Osteocyte (in vitro differentiated cells): Measurements from ENCODE around the gene SMAD2. TPM values are rescaled to one million over a fixed set of nuclear protein-coding genes. Genes with fewer than 3 reads are reported as not detected.

Experiments used
- DNase-seq: peaks from one replicate; pipeline ENCODE4 v3.0.0; 2021; ENCODE audit warnings: mixed read lengths; ENCODE audit not compliant: unreplicated experiment; ENCODE audit errors: extremely low spot score
- H3K27ac Mint-ChIP-seq: one replicate; pipeline ENCODE4 v1.8.0; 2021; ENCODE audit warnings: mild to moderate bottlenecking, mixed read lengths; ENCODE audit not compliant: unreplicated experiment
- H3K27me3 Mint-ChIP-seq: one replicate; pipeline ENCODE4 v1.8.0; 2021; ENCODE audit warnings: mixed read lengths; ENCODE audit not compliant: unreplicated experiment
- H3K36me3 Mint-ChIP-seq: one replicate; pipeline ENCODE4 v1.8.0; 2021; ENCODE audit warnings: mixed read lengths; ENCODE audit not compliant: unreplicated experiment
- H3K4me1 Mint-ChIP-seq: one replicate; pipeline ENCODE4 v1.8.0; 2021; ENCODE audit warnings: mixed read lengths; ENCODE audit not compliant: unreplicated experiment
- H3K4me3 Mint-ChIP-seq: one replicate; pipeline ENCODE4 v1.8.0; 2021; ENCODE audit warnings: mild to moderate bottlenecking, moderate library complexity, mixed read lengths; ENCODE audit not compliant: unreplicated experiment
- H3K9me3 Mint-ChIP-seq: one replicate; pipeline ENCODE4 v1.8.0; 2021; ENCODE audit warnings: mixed read lengths; ENCODE audit not compliant: unreplicated experiment
- long read RNA-seq: library from polyadenylated mRNA; unstranded; transcript quantifications from one replicate; pipeline ENCODE4 v2.0.0, GENCODE V29; 2021
- total RNA-seq: library from RNA; stranded (reverse); gene quantifications from 2 replicates; pipeline ENCODE4 v1.2.1, GENCODE V29; 2021
- TF ChIP-seq, protein P1 (sequence below): fragments of 200-600 bp; sonication (generic); IDR thresholded peaks from 2 replicates; pipeline ENCODE4 v1.5.0; 2021; ENCODE audit warnings: antibody characterized with exemption, mild to moderate bottlenecking, moderate library complexity

The SMAD2 gene
- 145 and 147 TPM in 2 replicates for total RNA-seq
- long read RNA-seq, full-length matches to known transcripts, result 84 of 180 reads
- long read RNA-seq, partial matches to known transcripts, result 24 of 180 reads
- long read RNA-seq, other reads (novel, unspliced or antisense), result 72 of 180 reads

DNA sequence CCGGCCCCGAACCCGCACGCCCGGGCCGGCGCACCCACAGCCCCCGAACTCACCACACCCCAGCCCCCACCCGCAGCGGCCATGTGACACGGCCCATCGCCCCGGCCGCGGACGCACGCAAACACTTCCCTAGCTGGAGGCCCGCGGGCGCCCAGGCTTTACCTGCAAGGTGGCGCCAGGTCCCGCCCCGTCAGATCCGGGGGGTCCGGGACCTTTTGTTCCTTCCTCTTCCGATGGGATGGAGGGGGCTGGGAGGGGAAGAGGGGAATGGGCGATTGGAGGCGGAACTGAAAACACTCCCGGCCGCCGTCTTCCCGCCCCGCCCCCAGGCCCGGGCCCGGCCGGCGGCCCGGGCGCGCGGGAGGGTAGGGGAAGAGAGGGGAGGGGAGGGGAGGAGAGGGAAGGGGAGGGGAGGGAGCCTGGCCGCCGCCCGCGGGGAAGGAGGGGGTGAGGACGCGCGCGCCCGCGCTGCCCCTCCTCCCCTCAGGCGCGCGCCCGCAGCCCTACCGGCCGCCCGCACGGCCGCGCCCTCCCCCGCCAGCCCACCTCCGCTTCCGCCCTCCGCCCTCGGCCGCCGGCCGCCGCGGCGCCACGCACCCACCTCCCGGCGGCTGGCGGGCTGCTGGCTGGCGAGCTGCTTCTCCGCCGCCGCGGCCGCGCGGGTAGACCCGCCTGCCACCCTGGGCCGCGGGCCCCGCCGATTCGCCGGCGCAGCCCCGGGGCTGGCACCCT is at the start of gene SMAD2:
TSS of gene SMAD2 (minus strand) at position 461 of the 732 bp plus-strand sequence. CDS start 33,903 bp downstream, outside the sequence.
- Mint-ChIP-seq H3K4me3 (peak within 1 kb of the TSS; percentile 87), H3K27ac (peak within 1 kb of the TSS; percentile 90), H3K9me3 (no peaks in the 10 kb centered on the region), H3K36me3 (no peaks in the 10 kb centered on the region), H3K27me3 (peaks cover 19% of the 10 kb centered on the region), H3K4me1 (peaks cover 38% of the 10 kb centered on the region)
- peak; percentile 91 for DNase-seq
- TF ChIP-seq, protein P1, sequence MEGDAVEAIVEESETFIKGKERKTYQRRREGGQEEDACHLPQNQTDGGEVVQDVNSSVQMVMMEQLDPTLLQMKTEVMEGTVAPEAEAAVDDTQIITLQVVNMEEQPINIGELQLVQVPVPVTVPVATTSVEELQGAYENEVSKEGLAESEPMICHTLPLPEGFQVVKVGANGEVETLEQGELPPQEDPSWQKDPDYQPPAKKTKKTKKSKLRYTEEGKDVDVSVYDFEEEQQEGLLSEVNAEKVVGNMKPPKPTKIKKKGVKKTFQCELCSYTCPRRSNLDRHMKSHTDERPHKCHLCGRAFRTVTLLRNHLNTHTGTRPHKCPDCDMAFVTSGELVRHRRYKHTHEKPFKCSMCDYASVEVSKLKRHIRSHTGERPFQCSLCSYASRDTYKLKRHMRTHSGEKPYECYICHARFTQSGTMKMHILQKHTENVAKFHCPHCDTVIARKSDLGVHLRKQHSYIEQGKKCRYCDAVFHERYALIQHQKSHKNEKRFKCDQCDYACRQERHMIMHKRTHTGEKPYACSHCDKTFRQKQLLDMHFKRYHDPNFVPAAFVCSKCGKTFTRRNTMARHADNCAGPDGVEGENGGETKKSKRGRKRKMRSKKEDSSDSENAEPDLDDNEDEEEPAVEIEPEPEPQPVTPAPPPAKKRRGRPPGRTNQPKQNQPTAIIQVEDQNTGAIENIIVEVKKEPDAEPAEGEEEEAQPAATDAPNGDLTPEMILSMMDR, result no peak

GRCh38 chr18:47979611-47980200 is 49.2 kb upstream of the SMAD2 start:
- no peak overlapping the region for H3K27ac Mint-ChIP-seq
- H3K36me3 Mint-ChIP-seq, result no peaks in the 10 kb centered on the region
- DNase-seq, result no peak
- H3K4me3 Mint-ChIP-seq, result no peak overlapping the region
- TF ChIP-seq, protein P1, result no peak
- no peaks in the 10 kb centered on the region for H3K9me3 Mint-ChIP-seq
- H3K27me3 Mint-ChIP-seq, result peaks cover 4% of the 10 kb centered on the region
- peaks cover 4% of the 10 kb centered on the region for H3K4me1 Mint-ChIP-seq

DNA sequence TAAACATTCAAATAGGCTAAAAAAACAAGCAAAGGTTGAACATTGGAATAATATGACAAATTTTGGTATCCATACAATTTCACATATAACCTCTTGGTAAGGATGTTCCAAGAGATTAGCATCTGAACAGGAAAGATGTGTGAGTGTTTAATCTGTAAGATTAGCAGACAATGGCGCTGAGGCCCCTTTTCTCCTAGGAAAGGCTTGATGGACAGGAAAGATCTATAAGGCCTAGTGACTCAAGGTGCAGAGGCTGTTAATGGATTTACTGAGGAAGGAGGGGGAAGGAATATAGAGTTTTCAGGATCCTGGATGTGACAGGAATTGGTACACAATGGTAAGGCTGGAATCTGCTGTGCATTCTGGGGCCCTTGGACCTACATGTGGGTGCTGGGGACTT is 48.1 kb upstream of the SMAD2 start:
- DNase-seq, result no peak
- Mint-ChIP-seq H3K27ac (no peak overlapping the region), H3K4me1 (peaks cover 4% of the 10 kb centered on the region), H3K27me3 (peaks cover 10% of the 10 kb centered on the region), H3K9me3 (no peaks in the 10 kb centered on the region), H3K36me3 (no peaks in the 10 kb centered on the region), H3K4me3 (no peak overlapping the region)
- TF ChIP-seq, protein P1, result no peak

DNA sequence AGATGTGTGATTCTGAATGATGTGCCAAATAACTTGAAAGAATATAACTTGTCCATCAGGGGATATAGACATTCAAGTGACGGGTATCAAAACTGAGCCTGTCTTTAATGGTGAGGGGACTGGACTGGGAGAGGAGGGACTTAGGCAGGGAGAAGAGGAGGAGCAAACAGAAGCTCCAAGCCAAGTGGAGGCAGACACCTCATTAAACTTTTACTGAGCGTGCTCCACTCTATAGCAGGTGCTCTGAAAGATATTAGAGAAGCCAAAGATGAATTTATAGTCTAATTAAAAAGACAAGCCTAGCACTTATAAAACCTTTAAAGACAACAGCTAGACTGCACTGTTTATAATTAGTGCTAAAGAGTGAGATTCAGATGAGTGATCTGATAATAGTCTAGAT is 47.7 kb upstream of the SMAD2 start:
- H3K4me1 Mint-ChIP-seq, result peaks cover 5% of the 10 kb centered on the region
- no peaks in the 10 kb centered on the region for H3K36me3 Mint-ChIP-seq
- TF ChIP-seq, protein P1, result no peak
- no peak overlapping the region for H3K4me3 Mint-ChIP-seq
- no peak for DNase-seq
- no peak overlapping the region for H3K27ac Mint-ChIP-seq
- H3K27me3 Mint-ChIP-seq, result peaks cover 11% of the 10 kb centered on the region
- no peaks in the 10 kb centered on the region for H3K9me3 Mint-ChIP-seq

DNA sequence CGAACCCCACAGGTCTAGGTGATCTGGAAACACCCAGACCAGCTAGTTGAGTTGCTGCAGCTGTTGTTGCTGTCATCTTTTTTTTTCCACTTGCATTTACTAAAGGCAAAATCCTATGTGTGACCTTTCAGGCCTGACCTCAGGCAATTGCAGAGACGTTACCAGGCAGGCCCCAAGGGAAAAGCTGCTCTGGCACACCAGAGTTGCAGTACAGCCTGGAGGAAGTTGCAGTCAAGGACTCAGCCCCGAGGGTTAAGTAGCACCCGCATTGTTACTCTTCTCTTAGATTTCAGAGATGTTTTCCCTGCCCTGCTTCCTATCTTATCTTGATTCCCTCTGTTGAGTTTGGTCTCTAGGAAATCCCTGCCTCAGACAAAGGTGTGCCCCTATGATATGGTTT is 45.2 kb upstream of the SMAD2 start:
- TF ChIP-seq, protein P1, result no peak
- H3K36me3 Mint-ChIP-seq, result no peaks in the 10 kb centered on the region

More for the DNA sequence above, 45.2 kb upstream of the SMAD2 start:
- no peak overlapping the region for H3K4me3 Mint-ChIP-seq
- no peak for DNase-seq
- peaks cover 5% of the 10 kb centered on the region for H3K4me1 Mint-ChIP-seq
- H3K27ac Mint-ChIP-seq, result no peak overlapping the region
- H3K9me3 Mint-ChIP-seq, result no peaks in the 10 kb centered on the region
- H3K27me3 Mint-ChIP-seq, result peaks cover 17% of the 10 kb centered on the region
